Astrocyte (in vitro differentiated cells and primary cell): ENCODE measurements around the gene ALOXE3.

Source experiments
- CTCF ChIP-seq: IDR thresholded peaks from 2 replicates; pipeline ENCODE4 v1.5.1; 2011; ENCODE audit warnings: low read depth, mild to moderate bottlenecking, inconsistent platforms, low read length, moderate library complexity; ENCODE audit not compliant: insufficient read depth
- EZH2 ChIP-seq: IDR thresholded peaks from 2 replicates; pipeline ENCODE4 v1.6.1; 2012; ENCODE audit warnings: mild to moderate bottlenecking, low read length, inconsistent platforms; ENCODE audit not compliant: insufficient read depth

GRCh38 chr17:8105957-8106398 is 12.3 kb downstream of the ALOXE3 start:
- TF ChIP-seq EZH2 (no peak), CTCF (no peak)
